AG08396 (cell line): ENCODE results near the gene SLC43A3.
"Not testable (repeated sequence)": the region's sequence is repeated elsewhere in the genome, so short reads cannot be mapped to it uniquely, and the experiment has no call there.

Experiments used
- DNase-seq: peaks from one replicate; pipeline ENCODE4 v3.0.0; 2012; ENCODE audit warnings: low spot score, mixed read lengths

Gene SLC43A3

DNA sequence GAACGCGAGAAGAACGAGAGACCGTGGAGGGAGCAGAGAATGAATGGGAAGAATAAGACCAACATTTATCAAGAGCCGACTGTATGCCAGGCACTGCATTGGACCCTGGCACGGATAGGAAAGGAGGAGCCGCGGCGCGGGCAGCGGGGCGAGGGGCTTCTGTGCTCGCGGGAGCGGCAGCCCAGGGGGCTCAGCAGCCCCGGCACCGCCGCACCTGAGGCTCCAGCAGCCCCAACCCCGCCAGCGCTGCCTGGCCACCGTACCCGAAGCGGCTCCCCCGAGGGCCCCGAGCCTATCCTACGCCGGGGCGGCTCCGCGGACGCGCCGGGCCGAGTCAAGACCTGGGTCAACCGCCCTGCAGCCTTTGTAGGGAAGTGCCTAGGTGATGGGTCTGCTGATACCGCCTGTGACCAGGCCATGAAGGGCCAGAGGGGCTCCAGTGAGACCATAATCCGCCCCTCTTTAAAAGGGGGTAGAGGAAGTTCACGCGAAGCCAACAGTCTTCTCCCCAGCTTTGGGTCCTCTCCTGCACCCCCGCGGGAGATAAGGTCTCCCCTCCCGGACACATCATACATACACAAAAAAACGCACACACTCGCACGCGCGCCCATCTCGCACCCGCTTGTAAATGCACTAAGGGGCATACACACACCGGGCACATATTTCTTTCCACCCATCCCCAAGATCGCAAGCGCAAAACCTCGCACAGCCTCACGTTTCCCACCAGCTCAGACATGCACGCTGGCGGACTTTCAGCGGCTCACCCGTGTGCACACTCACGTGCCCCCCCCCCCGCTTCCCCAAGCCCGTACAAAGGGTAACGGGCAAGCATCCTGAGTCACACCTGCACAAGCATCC, 32.5 kb upstream of the SLC43A3 start:
- peak; percentile 24 for DNase-seq

DNA sequence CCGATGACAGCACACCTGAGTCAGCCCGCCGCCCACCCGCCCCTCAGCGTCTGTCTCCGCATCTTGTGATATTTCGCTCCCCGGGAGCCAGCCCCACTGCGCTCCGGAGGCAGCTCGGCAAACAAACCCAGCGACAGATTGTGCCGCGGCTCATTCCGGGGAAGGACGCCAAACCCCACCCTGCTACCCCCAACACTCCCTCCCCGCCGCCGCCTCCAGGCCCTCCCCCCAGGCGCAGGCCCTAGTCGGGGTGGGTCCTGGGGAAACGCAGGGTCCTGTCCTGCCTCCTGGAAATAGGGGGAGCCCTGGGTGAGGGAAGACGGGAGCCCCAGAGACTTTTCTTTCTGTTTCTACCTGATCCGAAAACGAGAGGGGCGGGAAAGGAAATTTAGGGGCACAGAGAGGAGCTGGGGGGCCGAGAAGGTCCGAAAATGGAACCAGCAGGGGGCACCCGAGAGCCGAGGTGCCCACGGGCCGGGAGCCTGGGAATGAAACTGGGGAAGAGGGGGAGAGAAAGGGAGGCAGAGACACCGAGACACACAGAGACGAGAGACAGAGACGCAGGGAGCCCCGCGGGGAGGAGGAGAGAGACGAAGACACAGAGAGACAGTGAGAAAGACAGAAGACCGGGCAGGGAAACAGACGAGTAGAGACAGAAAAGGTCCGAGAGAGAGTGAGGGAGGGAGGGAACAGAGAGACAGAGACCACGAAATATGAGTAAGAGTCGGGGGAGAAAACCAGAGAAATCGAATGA, 31.7 kb upstream of the SLC43A3 start:
- DNase-seq, result peak; percentile 74

- DNase-seq, result peak; percentile 13
Measured at GRCh38 chr11:57458060-57458409, 31.1 kb upstream of the SLC43A3 start.

DNA sequence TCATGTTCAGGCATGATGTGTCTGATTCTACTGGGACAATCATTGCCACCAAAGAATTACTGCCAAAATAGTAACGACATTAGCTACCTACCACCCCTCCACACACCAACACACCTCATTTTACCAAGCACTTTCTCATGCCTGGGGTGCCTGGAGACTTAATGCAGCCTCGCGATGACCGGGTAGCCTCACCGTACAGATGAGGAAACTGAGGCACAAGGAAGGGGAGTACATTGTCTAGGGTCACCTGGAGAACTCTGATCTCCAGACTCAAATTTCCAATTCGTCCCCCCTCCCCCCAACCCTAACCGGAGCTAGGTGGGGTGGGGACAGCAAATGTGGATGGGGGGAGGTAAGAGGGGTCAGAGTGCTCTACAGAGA, 30.7 kb upstream of the SLC43A3 start:
- DNase-seq, result no peak

DNA sequence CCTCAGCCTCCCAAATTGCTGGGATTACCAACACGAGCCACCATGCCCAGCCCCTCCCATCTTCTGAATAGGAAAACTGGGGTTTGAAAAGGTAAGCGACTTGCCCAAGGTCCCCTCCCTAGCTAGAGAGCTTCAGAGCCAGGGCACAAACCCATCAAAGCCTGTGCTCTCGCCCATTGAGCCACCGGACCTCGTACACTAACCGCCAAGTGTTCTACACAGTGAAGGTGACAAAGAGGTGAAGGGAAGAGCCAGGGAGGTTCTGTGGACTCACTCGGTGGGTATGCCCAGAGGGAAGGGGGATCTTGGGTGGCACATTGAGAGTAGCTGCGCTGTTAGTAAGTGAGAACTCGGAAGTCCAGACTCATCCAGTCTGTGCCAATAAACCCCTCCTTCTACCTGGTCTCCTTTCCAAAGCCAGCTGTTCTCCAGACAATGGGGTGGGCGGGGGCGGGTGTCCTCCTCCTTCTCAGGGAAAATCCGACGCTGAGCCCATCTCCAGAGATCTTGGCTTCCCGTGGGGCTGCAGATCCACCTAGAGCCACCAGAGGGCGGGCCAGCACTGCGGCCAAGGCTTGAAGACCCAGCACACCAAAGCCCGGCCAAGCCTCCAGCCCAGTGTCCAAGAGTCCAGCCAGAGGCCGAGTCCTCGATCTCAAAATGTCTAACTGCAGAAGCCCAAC, 30.2 kb upstream of the SLC43A3 start:
- DNase-seq, result peak; percentile 91

- no peak for DNase-seq
Measured at GRCh38 chr11:57453543-57454177, 26.7 kb upstream of the SLC43A3 start.

GRCh38 chr11:57446055-57446454, 19.1 kb upstream of the SLC43A3 start:
- DNase-seq, result no peak

GRCh38 chr11:57445122-57445394, 18.1 kb upstream of the SLC43A3 start:
- DNase-seq, result not testable (repeated sequence)

DNA sequence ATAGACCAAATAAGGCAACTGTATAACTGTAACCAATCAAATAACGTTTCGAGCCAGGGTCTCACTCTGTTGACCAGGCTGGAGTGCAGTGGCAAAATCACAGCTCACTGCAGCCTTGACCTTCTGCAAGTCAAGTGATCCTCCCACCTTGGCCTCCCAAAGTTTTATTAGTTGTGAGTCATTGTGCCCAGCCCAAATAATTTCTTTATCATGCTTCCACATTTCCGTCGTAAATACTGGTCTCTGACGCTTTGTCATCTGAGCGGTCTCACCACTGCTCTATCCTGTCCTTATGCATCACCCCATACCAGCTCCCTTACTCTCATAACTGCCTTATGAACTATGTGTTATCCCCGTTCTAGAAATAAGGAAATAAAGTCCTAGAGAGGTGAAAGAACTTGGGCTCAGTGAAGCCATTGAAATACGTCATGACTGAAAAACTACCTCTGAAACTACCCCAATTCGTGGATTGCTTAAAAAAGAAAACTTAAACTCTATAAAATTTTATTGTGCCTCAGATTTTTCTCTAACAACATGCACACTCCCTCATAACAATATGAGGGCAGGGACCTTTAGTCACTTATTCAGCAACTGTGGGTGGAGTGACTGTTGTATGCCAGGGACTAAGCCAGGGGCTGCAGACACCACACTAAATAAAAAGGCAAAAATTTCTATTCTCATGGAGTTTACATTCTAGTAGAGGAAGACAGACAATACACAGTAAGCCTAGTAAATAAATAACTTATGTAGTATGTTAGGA, 17.6 kb upstream of the SLC43A3 start:
- no peak for DNase-seq

DNA sequence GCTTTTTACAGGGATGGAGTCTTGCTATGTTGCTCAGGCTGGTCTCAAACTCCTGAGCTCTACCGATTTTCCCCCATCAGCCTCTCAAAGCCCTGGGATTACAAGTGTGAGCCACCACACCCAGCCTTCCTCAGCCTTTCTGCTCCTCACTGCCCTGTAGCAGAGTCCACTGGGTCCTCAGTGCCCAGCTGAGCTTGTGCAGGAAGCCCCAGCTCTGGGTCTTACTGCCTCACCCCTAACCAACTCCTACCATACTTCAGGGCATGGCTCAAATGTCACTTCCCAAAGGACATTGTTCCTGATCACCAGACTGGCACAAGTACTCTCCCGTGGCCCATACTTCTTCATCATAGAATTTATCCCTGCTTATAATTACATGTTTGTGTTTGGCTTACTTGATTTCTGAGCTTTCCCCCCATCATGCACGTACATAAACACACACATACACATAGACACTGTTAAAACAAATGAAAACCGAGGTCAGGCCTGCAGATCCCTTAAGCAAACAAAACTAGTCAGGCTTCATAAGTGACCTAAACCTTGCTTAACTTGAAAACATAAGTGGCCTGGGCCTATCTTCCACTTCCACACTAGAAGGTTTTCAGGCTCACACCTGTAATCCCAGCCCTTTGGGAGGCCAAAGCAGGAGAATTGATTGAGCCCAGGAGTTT, 14.0 kb upstream of the SLC43A3 start:
- DNase-seq, result no peak

DNA sequence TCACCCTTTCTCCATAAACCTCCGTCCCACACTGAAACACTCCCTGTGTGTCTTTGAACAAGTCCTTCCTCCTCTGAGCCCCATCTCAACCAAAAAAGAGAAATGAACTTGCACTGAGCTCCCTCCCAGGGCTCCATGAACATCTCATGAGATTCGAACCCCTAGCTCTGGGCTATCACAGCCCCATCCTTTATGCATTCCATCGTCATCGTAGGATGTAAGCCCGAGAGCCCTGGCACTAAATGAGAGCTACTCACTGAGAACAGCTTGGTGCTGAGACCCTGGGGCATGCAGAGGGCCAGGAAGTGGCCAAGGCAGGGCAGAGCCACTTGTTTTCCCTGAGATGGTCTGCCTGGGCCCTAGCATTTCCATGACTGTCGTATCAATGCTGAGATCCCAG, 12.9 kb upstream of the SLC43A3 start:
- no peak for DNase-seq

- DNase-seq, result no peak
Measured at GRCh38 chr11:57438345-57439285, 11.7 kb upstream of the SLC43A3 start.

DNA sequence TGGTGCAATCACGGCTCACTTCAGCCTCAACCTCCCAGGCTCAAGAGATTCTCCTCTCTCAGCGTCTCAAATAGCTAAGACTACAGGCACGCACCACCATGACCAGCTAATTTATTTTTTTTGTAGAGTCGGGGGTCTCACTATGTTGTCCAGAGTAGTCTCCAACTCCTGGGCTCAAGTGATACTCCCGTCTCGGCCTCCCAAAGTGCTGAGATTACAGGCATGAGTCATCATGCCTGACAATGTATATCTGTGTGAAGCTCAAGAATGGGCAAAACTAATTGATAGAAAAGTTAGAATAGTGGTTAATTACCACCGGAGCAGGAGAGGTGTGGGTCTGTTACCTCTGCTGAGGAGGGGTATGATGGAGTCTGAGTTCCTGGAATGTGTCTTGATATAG, 9.1 kb upstream of the SLC43A3 start:
- no peak for DNase-seq

DNA sequence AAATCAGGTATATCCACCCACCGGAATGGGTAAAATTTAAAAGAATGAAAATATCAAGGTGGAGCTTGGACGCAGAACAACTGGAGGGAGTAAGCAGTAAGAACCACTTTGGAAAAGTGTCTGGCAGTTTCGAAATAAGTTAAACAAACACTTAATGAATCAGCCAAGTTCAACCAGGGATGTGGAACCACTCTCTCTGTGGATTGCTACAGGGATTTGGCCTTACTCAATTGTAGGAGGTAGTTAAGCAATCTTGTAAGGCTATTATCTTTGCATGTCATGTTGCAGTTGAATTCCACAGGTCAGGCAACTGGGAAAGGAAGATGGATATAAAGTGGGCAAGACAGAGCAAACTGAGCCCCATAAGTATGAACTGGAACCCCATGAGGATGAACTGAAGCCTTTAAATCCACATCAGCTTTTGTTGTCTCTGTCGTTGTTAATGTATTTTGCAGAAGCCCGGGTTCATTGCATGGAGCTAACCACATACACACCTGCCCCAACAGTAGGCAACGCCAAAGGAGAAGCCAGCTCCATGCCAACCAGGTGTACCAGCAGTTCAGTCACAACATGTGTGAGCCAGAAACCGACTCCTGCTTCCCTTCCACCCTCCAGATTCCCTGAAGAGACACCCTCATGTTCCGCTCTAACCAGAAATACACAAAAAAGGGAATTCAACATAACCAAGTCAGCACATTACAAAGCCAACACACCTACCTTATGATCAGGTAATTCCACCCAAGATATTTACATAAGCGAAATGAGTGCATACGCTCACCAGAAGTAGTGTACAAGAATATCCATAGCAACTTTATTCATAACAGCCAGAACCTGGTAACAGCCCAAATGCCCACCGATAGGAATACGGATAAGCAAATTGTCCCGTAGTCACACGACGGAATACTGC, 8.0 kb upstream of the SLC43A3 start:
- peak; percentile 83 for DNase-seq

DNA sequence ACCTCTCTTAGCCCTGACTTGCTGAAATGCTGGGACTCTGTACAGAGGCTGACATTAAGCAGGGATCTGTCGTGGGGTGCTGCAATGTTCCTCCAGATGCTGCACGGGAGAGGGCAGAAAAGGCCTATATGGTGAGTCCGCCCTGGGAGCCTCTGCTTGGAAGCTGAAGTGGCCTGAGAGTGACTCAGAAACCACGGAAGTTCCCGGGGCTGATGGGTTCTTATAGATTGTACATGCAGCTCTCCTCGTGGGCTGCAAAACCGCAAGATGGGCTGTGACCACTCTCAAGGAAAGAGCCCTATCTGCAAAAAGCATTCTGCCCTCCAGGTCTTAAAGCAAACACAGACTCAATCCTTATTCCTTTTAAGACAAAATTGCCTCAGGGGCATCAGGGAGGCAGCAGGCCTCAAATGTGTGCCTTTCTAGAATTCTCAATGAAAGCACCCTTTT, 5.8 kb upstream of the SLC43A3 start:
- DNase-seq, result peak; percentile 20

DNA sequence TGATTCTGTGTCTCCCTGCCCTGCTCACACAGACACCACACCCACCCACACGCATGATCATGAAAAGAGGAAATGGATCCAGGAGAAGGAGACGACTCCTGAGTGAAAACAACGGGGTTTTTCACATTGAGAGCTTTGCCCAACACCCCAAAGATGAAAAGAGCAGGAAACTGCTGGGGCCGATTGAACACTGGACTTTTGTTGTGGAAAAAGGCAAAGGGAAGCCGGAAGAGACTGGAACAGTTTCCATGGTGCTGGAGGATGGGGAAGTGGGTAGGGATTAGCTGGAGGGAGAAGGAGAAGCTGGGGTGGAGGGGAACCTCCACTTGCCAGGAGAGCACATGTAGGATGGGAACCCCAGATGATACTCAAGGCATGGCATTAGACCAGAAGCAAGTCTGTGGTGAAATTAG, 5.2 kb upstream of the SLC43A3 start:
- no peak for DNase-seq

GRCh38 chr11:57430952-57431351, 4.0 kb upstream of the SLC43A3 start:
- DNase-seq, result no peak

- DNase-seq, result no peak
Measured at GRCh38 chr11:57429946-57430345, 3.0 kb upstream of the SLC43A3 start.

- no peak for DNase-seq
Measured at GRCh38 chr11:57428643-57429042, 1.7 kb upstream of the SLC43A3 start.
